Activated naive CD8-positive, alpha-beta T cell treated with anti-CD3 and anti-CD28 coated beads, Interleukin-2, amount 50 U/mL, for 16 hours (primary cell): ENCODE data around the gene SEC14L2.
"Not testable (repeated sequence)": the region's sequence is repeated elsewhere in the genome, so short reads cannot be mapped to it uniquely, and the experiment has no call there.

Source experiments
- DNase-seq: peaks from one replicate; pipeline ENCODE4 v3.0.0-alpha.2; 2020; ENCODE audit warnings: low read depth, low spot score

SEC14L2 gene

DNA sequence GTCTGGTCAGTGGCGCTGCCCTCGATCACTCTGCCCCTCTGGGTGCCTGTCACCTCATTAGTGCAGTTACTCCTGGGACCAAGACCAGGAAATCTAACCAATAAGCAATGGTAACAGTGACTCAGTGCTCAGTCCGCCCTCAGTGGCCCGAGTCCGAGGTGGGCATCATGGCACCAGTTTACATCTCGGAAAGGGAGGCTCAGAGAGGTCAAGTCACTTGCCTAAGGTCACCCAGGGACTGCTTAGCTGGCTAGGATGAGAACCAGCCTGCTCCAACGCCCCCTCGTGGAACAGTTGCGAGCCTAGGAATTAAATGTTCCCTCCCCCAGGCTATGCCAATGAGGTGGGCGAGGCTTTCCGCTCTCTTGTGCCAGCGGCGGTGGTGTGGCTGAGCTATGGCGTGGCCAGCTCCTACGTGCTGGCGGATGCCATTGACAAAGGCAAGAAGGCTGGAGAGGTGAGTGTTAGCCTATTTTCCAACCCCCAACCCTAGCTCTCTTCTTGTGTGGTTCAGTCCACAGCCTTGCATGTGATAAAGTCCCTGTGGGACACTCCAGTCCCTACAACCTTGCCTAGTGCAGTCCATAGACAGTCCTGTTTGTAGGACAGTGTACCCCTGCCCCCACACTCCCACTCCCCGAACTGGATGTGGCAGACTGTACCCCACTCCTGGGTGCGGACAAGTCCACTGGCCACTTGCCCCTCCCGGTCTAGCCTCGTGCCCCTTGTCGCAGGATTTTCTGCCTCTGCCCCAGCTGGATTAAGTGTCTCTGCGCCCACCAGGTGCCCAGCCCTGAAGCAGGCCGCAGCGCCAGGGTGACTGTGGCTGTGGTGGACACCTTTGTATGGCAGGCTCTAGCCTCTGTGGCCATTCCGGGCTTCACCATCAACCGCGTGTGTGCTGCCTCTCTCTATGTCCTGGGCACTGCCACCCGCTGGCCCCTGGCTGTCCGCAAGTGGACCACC lies 29.9 kb downstream of the SEC14L2 start:
- peak; percentile 72 for DNase-seq

DNA sequence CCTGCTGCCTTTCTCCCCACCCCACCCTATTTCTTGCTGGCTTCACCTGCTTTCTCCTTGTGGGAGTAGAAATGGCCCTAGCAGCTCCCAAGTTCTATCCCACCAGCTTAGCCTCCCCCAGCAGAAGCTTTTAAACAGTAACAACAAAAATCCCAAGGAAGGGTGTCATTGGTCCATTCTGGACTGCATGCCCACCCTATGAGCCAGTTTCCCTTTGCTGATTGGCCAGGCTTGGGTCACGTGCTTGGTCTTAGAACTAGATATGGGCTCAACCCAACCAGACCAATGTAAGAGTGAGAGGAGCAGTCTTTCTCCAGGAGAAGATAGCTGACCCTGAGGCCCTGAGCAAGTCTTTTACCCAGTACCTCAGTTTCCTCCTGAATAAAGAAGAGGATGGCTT lies 31.1 kb downstream of the SEC14L2 start:
- DNase-seq: no peak

DNA sequence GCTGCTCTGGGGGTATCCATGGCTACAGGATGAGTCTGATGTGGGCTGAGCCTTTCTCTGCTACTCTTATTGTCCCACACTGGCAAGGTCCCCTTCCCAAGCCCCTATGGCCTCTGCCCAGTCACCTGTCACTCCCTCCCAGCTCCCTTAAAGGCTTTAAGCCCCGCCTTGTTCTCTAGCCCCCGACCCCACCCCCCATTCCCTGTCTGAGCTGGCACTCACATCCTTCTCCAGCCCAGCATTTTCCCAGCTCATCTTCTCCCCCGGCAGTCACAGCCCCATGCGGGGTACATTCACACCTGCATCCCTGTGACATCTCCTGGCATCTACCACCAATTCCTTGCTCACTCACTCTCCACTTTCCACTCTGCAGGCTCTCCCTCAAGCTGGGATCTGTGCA lies 33.1 kb downstream of the SEC14L2 start:
- no peak for DNase-seq

DNA sequence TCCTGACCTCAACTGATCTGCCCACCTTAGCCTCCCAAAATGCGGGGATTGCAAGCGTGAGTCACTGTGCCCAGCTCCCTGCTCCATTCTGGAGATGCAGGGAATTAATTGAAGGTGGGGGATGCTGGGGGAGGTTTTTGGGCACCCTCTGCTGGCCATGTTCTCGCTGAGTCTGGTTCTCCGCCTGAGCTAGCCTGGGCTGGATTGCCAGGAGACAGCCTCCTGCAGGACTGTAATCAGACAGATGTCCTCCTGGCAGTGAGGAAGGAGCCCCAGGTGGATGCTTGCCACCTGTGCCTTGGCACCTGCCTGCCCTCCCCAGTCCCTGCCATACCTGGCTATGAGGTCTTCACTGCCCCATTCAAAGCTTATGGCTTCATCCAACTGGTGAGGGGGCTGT lies 34.1 kb downstream of the SEC14L2 start:
- no peak for DNase-seq

DNA sequence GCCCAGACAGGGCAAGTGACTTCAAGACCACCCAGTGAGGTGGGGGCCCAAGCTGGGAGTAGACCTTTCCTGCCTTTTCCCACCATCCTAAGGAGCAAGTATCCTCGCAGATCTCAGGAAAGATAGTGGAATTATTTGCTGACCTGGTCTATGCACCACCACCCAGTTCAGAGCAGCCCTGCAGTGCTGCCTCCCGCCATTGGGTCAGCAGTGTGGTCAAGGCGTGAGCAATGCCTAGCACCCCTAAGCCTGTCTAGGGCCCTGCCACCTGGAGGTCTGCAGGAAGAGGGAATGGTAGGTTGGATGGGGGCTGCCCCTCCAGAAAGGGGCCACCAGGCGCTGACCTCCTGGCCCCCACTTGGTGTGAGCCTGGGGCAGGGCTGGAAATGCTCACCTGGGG lies 35.3 kb downstream of the SEC14L2 start:
- no peak for DNase-seq

- DNase-seq: no peak
Observed at GRCh38 chr22:30432520-30432919, 35.7 kb downstream of the SEC14L2 start.

GRCh38 chr22:30433227-30433626 lies 36.4 kb downstream of the SEC14L2 start:
- DNase-seq: no peak

DNA sequence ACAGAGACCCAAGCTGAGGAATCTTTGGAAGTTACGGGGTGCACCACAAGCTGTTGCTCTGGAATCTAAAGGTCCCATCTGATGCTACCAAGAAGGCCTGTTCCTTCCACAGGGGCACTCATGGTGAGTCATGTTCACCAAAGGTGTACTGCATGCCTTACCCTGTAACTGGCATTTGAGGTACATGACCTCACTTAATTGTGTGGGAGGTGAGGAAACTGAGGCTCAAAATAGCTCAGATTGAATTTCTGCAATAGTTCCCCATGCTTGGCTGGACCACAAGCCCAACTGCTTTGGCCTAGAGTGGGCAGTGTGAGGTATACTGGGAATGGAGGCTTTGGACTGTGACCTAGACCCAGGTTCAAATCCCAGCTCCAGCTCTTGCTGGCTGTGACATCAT lies 37.0 kb downstream of the SEC14L2 start:
- no peak for DNase-seq

DNA sequence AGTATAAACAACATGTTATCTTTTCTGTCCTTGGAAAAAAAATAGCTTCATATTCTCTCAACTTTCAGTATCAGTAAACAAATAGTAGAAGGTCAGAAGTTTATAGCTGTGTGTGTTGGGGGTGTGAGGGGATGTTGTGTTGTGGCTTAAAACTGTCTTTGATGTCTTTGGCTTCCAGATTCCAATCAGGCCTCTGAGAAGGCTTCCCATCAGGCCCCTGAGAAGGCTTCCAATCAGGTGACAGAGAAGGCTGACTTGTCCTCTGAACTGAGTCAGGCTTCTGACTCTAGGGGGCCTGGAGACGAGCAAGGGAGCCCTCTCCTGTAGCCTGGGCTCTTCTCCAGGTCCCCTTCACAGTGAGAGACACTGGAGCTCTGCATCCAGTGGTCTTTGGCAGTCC lies 38.0 kb downstream of the SEC14L2 start:
- DNase-seq: no peak

- DNase-seq: peak; percentile 62
Observed at GRCh38 chr22:30435674-30436126, 38.9 kb downstream of the SEC14L2 start.

GRCh38 chr22:30436196-30436595 lies 39.4 kb downstream of the SEC14L2 start:
- no peak for DNase-seq

GRCh38 chr22:30438559-30438958 lies 41.7 kb downstream of the SEC14L2 start:
- DNase-seq: no peak

- no peak for DNase-seq
Observed at GRCh38 chr22:30439226-30439625, 42.4 kb downstream of the SEC14L2 start.

- no peak for DNase-seq
Observed at GRCh38 chr22:30439836-30440235, 43.0 kb downstream of the SEC14L2 start.

- DNase-seq: no peak
Observed at GRCh38 chr22:30441088-30441487, 44.3 kb downstream of the SEC14L2 start.

DNA sequence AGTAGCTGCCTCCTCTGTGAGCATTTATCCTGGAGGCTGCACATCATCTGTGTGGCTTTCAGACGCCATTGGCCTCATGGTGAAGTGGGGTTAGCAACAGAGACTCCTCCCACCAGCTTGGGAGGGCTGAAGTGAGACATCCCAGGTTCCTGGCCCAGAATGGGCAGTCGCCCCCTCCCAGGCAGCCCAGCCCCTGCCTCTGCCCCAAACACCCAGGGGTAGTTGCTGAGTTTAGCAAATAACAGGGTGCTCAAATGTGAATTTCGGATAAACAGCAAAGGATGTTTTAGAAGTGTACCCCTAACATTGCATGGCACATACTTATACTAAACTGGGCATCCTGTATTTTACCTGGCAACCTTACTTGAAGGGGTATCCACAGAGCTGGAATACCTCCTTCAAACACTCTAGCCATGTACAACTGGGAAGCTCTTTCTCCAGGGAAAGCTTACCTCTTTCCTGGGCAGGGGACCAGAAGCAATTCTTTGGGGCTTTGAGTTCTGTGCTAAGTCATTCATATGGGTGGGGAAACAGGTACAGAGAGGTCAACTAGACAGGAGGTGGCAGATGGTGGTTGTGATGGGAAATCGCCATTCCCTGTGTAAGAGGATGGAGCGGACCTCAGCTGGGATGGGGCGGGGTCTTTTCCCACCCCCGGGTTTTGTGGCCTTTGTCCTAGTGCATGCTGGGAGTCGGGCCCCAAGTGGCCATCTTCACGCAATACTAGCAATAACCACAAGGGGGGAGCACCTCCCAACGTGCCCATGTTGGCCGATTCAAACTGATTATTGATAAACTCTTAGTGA lies 48.0 kb downstream of the SEC14L2 start:
- DNase-seq: peak; percentile 21

GRCh38 chr22:30445438-30446145 lies 48.8 kb downstream of the SEC14L2 start:
- DNase-seq: no peak

DNA sequence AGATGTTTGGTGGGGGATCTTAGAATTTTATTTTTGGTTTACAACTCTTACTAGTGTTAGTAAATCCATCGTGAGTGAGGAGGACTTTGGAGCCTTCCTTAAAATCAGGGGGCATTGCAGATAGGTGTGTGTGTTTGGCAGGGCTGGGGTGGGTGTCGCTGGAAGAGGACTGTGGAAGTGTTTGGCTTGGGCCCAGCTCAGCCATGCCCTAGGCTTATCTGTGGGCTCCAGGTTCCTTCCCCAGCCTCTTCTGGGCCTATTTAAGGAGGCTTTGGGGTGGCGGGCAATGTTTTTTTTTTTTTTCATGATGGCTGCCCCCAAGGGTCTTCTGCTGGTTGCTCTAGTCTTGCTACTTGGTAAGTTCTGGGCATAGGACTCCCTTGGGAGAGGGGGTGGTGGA lies 50.8 kb downstream of the SEC14L2 start:
- no peak for DNase-seq

DNA sequence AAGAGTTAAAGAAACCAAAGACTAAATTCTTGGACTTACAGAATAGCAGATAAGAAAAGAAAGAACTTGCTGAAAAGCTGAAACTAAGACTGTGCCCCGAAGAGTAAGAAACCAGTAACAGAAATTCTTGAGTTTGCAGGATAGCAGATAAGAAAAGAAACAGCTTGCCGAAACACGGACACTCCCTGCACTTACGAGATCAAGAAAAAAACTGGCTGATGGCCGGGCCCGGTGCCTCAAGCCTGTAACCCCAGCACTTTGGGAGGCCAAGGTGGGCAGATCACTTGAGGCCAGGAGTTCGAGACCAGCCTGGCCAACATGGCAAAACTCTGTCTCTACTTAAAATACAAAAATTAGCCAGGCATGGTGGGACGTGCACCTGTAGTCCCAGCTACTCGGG lies 54.7 kb downstream of the SEC14L2 start:
- not testable (repeated sequence) for DNase-seq

DNA sequence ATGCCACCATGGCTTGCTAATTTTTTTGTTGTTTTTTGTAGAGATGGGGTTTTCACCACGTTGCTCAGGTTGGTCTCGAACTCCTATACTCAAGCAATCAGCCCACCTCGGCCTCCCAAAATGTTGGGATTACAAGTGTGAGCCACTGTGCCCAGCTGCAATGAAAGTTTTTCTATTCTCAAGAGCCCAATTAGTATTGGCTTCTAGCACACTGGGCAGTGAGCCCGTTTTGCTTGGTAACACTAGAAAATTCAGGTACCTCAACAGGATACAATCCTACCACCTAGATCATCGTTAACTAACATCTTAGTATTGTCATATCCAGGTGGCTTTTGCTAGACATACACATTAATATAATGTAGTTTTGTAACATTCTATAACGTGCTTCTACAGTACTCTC lies 56.0 kb downstream of the SEC14L2 start:
- no peak for DNase-seq

- no peak for DNase-seq
Observed at GRCh38 chr22:30453731-30454510, 57.1 kb downstream of the SEC14L2 start.
